OCI-LY3 (cell line): ENCODE data around the gene GPR160.

Source experiments
- H2AFZ ChIP-seq: fragments of 200-600, 300-600 bp; shearing (Covaris generic); 2 replicates; pipeline ENCODE4 v1.6.0; 2014; ENCODE audit warnings: antibody characterized with exemption, low read depth, low read length
- H3K27ac ChIP-seq: fragments of 200-600, 300-600 bp; sonication (generic); 2 replicates; pipeline ENCODE4 v1.5.1; 2014; ENCODE audit warnings: mild to moderate bottlenecking, low read length, moderate library complexity, mixed read lengths
- H3K27me3 ChIP-seq: fragments of 200-600, 300-600 bp; sonication (generic); 2 replicates; pipeline ENCODE4 v1.6.1; 2014; ENCODE audit warnings: low read depth, low read length, mixed read lengths
- H3K36me3 ChIP-seq: fragments of 200-600, 300-600 bp; sonication (generic); replicated peaks from 2 replicates; pipeline ENCODE3; 2014; ENCODE audit warnings: low read depth, low read length, mixed read lengths
- H3K4me1 ChIP-seq: fragments of 300-600, 200-600 bp; sonication (generic); 2 replicates; pipeline ENCODE4 v1.6.1; 2014; ENCODE audit warnings: low read length, mixed read lengths
- H3K4me2 ChIP-seq: fragments of 200-600, 300-600 bp; sonication (generic); 2 replicates; pipeline ENCODE4 v1.6.1; 2014; ENCODE audit warnings: low read length, mixed read lengths
- H3K4me3 ChIP-seq: fragments of 300-600, 200-600 bp; sonication (generic); 2 replicates; pipeline ENCODE4 v1.5.1; 2014; ENCODE audit warnings: antibody characterized with exemption, mild to moderate bottlenecking, low read length, moderate library complexity
- H3K79me2 ChIP-seq: fragments of 300-600, 200-600 bp; shearing (Covaris generic); 2 replicates; pipeline ENCODE4 v1.6.1; 2014; ENCODE audit warnings: mild to moderate bottlenecking, low read length, mixed read lengths
- H3K9ac ChIP-seq: fragments of 300-600, 200-600 bp; shearing (Covaris generic); 2 replicates; pipeline ENCODE4 v1.6.0; 2014; ENCODE audit warnings: mild to moderate bottlenecking, low read length, moderate library complexity
- H3K9me3 ChIP-seq: fragments of 200-600, 300-600 bp; shearing (Covaris generic); 2 replicates; pipeline ENCODE4 v1.6.1; 2014; ENCODE audit warnings: low read length, mixed read lengths; ENCODE audit not compliant: insufficient read depth
- H4K20me1 ChIP-seq: fragments of 200-600, 300-600 bp; sonication (generic); 2 replicates; pipeline ENCODE4 v1.6.1; 2016; ENCODE audit warnings: low read length, mixed read lengths; ENCODE audit not compliant: insufficient read depth
- CTCF ChIP-seq: fragments of 200-600, 300-600 bp; sonication (generic); IDR thresholded peaks from 2 replicates; pipeline ENCODE4 v1.5.1; 2014; ENCODE audit warnings: antibody characterized with exemption, low read length, low read depth
- EZH2phosphoT487 ChIP-seq: fragments of 200-600 bp; shearing (Covaris generic); IDR thresholded peaks from 2 replicates; pipeline ENCODE4 v1.6.1; 2018; ENCODE audit warnings: antibody characterized with exemption, mixed run types, low read depth

The GPR160 gene

GRCh38 chr3:170077361-170077760 is 39.6 kb downstream of the GPR160 start:
- H3K27ac ChIP-seq, result no peak overlapping the region
- H3K9me3 ChIP-seq, result no peaks in the 10 kb centered on the region
- H3K79me2 ChIP-seq, result no peaks in the 10 kb centered on the region
- TF ChIP-seq EZH2phosphoT487 (no peak), CTCF (no peak)
- no peak overlapping the region for H2AFZ ChIP-seq
- no peak overlapping the region for H3K4me3 ChIP-seq
- no peaks in the 10 kb centered on the region for H4K20me1 ChIP-seq
- no peaks in the 10 kb centered on the region for H3K27me3 ChIP-seq
- H3K4me2 ChIP-seq, result no peak overlapping the region
- no peaks in the 10 kb centered on the region for H3K4me1 ChIP-seq
- H3K9ac ChIP-seq, result no peak overlapping the region
- peaks cover 12% of the 10 kb centered on the region for H3K36me3 ChIP-seq

- H3K36me3 ChIP-seq, result peaks cover 18% of the 10 kb centered on the region
- H3K4me3 ChIP-seq, result no peak overlapping the region
- no peaks in the 10 kb centered on the region for H3K9me3 ChIP-seq
- no peak overlapping the region for H2AFZ ChIP-seq
- no peak overlapping the region for H3K4me2 ChIP-seq
- H3K9ac ChIP-seq, result no peak overlapping the region
- peak; percentile 37 for TF ChIP-seq CTCF
- no peak for TF ChIP-seq EZH2phosphoT487
- H3K79me2 ChIP-seq, result no peaks in the 10 kb centered on the region
- no peaks in the 10 kb centered on the region for H4K20me1 ChIP-seq
- no peaks in the 10 kb centered on the region for H3K27me3 ChIP-seq
- H3K27ac ChIP-seq, result no peak overlapping the region
- no peaks in the 10 kb centered on the region for H3K4me1 ChIP-seq
These were observed 41.0 kb downstream of the GPR160 start for GRCh38 chr3:170078620-170079281.

GRCh38 chr3:170079536-170080165 is 41.9 kb downstream of the GPR160 start:
- no peaks in the 10 kb centered on the region for H4K20me1 ChIP-seq
- H3K4me3 ChIP-seq, result no peak overlapping the region
- H3K4me1 ChIP-seq, result no peaks in the 10 kb centered on the region
- no peaks in the 10 kb centered on the region for H3K79me2 ChIP-seq
- H3K27me3 ChIP-seq, result no peaks in the 10 kb centered on the region
- no peak for TF ChIP-seq CTCF
- no peak overlapping the region for H2AFZ ChIP-seq
- peaks cover 26% of the 10 kb centered on the region for H3K36me3 ChIP-seq
- H3K4me2 ChIP-seq, result no peak overlapping the region
- no peak overlapping the region for H3K9ac ChIP-seq
- H3K27ac ChIP-seq, result no peak overlapping the region
- H3K9me3 ChIP-seq, result no peaks in the 10 kb centered on the region

- Histone ChIP-seq H3K9ac (no peak overlapping the region), H3K4me1 (no peaks in the 10 kb centered on the region), H3K79me2 (no peaks in the 10 kb centered on the region), H3K9me3 (no peaks in the 10 kb centered on the region), H3K27me3 (no peaks in the 10 kb centered on the region), H3K27ac (no peak overlapping the region), H2AFZ (no peak overlapping the region), H3K36me3 (peaks cover 34% of the 10 kb centered on the region), H3K4me3 (no peak overlapping the region), H4K20me1 (no peaks in the 10 kb centered on the region), H3K4me2 (no peak overlapping the region)
- TF ChIP-seq CTCF (no peak), EZH2phosphoT487 (no peak)
These were observed 42.8 kb downstream of the GPR160 start for GRCh38 chr3:170080605-170081004.
